22Rv1 (cell line): ENCODE data around the gene VSTM4.

Experiments used
- CTCF ChIP-seq: fragments of 450-650 bp; IDR thresholded peaks from 2 replicates; pipeline ENCODE4 v1.5.1; 2017; ENCODE audit warnings: mild to moderate bottlenecking
- ZFX ChIP-seq: fragments of 450-650 bp; IDR thresholded peaks from 2 replicates; pipeline ENCODE4 v1.6.1; 2017; ENCODE audit warnings: antibody characterized with exemption, borderline replicate concordance

DNA sequence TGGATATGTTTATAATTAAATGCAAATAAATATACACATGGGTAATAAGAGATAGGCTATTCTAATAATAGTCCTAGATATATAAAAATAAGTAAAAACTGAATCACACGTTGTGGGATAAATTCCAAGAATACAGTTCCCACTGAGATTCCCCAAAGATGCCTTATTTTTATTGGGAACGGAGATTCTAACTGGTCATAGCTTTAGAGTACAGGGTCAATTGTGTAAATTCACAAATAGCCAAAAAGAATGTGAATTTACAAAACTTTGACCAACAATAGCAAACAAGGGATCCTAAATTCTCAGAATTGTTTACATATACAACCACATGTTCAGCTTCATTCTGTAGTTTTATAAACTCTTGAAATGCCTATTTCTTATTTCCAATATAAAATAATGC is 65.0 kb downstream of the VSTM4 start:
- TF ChIP-seq CTCF (no peak), ZFX (no peak)
